HepG2 (cell line): ENCODE measurements around the gene CNPPD1. TPM values are rescaled to one million over a fixed set of nuclear protein-coding genes. Genes with fewer than 3 reads are reported as not detected.

Experiments
- FOXK2 ChIP-seq: fragments of 450-650 bp; IDR thresholded peaks from 2 replicates; pipeline ENCODE4 v1.6.1; 2016
- JARID2 ChIP-seq: sonication (generic); formaldehyde crosslinking; IDR thresholded peaks from 2 replicates; pipeline ENCODE4 v1.8.1; 2023; ENCODE audit warnings: missing genetic modification reagents, inconsistent platforms; ENCODE audit not compliant: insufficient replicate concordance
- MZF1 ChIP-seq: sonication (generic); formaldehyde crosslinking; IDR thresholded peaks from 2 replicates; pipeline ENCODE4 v1.8.1; 2023; ENCODE audit warnings: mild to moderate bottlenecking, missing genetic modification reagents, borderline replicate concordance
- ZFP37 ChIP-seq: sonication (generic); formaldehyde crosslinking; IDR thresholded peaks from 2 replicates; pipeline ENCODE4 v1.4.0; 2020; ENCODE audit warnings: missing genetic modification reagents, borderline replicate concordance
- ZFY ChIP-seq: sonication (generic); formaldehyde crosslinking; IDR thresholded peaks from 2 replicates; pipeline ENCODE4 v1.4.0; 2020; ENCODE audit warnings: missing genetic modification reagents
- polyA plus RNA-seq, 8 experiments: library from polyadenylated mRNA; depleted of rRNA in 3 of 8; stranded (reverse) in 7 of 8; unstranded in 1 of 8; fragments of >200 nt; fragmentation: Illumina TruSeq in 4 of 8; extraction: Trizol in 4 of 8; gene quantifications; 2 replicates each; pipeline versions ENCODE4 v1.2.1 to v1.2.3, GENCODE V29; 2011 to 2016; ENCODE audit warnings: low read depth in 4 of 8, missing spikeins in 1 of 8, mixed read lengths in 1 of 8; ENCODE audit not compliant: insufficient read depth in 1 of 8
- total RNA-seq, 5 experiments: library from RNA; depleted of rRNA; stranded (reverse); fragments of >200 nt; fragmentation: Illumina TruSeq; extraction: Trizol; gene quantifications; 2 replicates each; pipeline ENCODE4 v1.2.3, GENCODE V29; 2016; ENCODE audit warnings: low read depth in 1 of 5
- TF ChIP-seq, protein P1 (sequence below): sonication (generic); formaldehyde crosslinking; IDR thresholded peaks from 2 replicates; pipeline ENCODE4 v1.5.0; 2020; ENCODE audit warnings: mild to moderate bottlenecking, missing genetic modification reagents, borderline replicate concordance
- TF ChIP-seq, protein P2 (sequence below): sonication (generic); formaldehyde crosslinking; IDR thresholded peaks from 2 replicates; pipeline ENCODE4 v1.5.1; 2020; ENCODE audit warnings: missing genetic modification reagents, mild to moderate bottlenecking, borderline replicate concordance
- TF ChIP-seq, protein P3 (sequence below): sonication (generic); formaldehyde crosslinking; IDR thresholded peaks from 2 replicates; pipeline ENCODE4 v1.4.0; 2020; ENCODE audit warnings: mild to moderate bottlenecking, missing genetic modification reagents
- TF ChIP-seq, protein P4 (sequence below): sonication (generic); formaldehyde crosslinking; IDR thresholded peaks from 2 replicates; pipeline ENCODE4 v1.4.0; 2020; ENCODE audit warnings: missing genetic modification reagents, borderline replicate concordance
- TF ChIP-seq, protein P5 (sequence below): sonication (generic); formaldehyde crosslinking; conservative IDR thresholded peaks from 2 replicates; pipeline ENCODE4 v1.4.0; 2020; ENCODE audit warnings: missing genetic modification reagents

Gene CNPPD1
- total and polyA plus RNA-seq, 2 of the 13 experiments (the other 11 are each of a cell fraction or from before 2014, with no cell fraction given), result 35.5 to 49.4 TPM

DNA sequence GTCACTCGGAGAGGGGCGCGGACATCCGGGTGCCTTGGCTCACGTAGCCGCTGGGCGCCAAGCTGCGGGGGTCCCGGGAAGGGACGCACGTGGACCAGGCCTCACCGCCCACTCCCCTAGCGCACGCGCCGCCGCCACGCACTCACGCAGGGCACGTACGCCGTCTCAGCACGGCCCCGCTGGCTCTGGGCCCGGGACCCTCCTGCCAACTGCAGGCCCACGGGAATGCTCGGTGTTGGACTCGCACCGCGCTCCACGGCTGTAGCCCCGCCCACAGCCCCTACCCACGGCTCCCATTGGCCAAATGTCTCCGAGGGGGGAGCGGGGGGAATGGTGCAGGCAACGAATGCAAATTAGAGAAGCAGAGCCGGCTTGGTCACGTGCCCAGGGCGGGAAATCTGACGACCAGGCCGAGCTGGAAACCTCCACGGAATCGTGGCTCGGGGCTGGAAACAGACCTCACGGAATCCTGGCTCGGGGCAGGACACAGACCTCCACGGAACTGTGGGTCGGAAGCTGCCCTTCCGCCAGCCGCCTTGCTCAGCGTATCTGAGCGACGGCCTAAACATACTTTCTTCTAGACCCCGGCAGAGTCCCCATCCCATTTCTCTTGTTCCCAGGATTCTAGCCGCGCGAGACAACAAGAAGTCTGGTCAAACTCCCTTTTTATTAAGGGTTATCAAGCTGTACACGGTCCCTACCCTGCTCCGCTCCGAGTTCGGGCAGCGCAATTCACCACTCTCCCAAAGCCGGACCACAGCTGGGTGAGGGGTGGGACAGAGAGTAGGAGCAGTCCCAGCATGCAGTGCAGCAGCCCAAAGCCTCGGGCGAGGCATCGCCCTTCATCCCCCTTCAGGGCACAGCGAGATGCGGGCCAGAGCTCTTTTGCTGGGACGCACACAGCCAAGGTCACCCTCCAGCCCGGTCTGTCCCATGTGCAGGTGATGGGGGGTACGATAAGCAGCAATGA, 42.3 kb upstream of the CNPPD1 start, which contains the start of gene ABCB6 (continued):
- TF ChIP-seq, protein P1, sequence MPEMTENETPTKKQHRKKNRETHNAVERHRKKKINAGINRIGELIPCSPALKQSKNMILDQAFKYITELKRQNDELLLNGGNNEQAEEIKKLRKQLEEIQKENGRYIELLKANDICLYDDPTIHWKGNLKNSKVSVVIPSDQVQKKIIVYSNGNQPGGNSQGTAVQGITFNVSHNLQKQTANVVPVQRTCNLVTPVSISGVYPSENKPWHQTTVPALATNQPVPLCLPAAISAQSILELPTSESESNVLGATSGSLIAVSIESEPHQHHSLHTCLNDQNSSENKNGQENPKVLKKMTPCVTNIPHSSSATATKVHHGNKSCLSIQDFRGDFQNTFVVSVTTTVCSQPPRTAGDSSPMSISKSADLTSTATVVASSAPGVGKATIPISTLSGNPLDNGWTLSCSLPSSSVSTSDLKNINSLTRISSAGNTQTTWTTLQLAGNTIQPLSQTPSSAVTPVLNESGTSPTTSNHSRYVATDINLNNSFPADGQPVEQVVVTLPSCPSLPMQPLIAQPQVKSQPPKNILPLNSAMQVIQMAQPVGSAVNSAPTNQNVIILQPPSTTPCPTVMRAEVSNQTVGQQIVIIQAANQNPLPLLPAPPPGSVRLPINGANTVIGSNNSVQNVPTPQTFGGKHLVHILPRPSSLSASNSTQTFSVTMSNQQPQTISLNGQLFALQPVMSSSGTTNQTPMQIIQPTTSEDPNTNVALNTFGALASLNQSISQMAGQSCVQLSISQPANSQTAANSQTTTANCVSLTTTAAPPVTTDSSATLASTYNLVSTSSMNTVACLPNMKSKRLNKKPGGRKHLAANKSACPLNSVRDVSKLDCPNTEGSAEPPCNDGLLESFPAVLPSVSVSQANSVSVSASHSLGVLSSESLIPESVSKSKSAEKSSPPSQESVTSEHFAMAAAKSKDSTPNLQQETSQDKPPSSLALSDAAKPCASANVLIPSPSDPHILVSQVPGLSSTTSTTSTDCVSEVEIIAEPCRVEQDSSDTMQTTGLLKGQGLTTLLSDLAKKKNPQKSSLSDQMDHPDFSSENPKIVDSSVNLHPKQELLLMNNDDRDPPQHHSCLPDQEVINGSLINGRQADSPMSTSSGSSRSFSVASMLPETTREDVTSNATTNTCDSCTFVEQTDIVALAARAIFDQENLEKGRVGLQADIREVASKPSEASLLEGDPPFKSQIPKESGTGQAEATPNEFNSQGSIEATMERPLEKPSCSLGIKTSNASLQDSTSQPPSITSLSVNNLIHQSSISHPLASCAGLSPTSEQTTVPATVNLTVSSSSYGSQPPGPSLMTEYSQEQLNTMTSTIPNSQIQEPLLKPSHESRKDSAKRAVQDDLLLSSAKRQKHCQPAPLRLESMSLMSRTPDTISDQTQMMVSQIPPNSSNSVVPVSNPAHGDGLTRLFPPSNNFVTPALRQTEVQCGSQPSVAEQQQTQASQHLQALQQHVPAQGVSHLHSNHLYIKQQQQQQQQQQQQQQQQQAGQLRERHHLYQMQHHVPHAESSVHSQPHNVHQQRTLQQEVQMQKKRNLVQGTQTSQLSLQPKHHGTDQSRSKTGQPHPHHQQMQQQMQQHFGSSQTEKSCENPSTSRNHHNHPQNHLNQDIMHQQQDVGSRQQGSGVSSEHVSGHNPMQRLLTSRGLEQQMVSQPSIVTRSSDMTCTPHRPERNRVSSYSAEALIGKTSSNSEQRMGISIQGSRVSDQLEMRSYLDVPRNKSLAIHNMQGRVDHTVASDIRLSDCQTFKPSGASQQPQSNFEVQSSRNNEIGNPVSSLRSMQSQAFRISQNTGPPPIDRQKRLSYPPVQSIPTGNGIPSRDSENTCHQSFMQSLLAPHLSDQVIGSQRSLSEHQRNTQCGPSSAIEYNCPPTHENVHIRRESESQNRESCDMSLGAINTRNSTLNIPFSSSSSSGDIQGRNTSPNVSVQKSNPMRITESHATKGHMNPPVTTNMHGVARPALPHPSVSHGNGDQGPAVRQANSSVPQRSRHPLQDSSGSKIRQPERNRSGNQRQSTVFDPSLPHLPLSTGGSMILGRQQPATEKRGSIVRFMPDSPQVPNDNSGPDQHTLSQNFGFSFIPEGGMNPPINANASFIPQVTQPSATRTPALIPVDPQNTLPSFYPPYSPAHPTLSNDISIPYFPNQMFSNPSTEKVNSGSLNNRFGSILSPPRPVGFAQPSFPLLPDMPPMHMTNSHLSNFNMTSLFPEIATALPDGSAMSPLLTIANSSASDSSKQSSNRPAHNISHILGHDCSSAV (CRISPR knock-in tag), result no peak
- TF ChIP-seq, protein P2, sequence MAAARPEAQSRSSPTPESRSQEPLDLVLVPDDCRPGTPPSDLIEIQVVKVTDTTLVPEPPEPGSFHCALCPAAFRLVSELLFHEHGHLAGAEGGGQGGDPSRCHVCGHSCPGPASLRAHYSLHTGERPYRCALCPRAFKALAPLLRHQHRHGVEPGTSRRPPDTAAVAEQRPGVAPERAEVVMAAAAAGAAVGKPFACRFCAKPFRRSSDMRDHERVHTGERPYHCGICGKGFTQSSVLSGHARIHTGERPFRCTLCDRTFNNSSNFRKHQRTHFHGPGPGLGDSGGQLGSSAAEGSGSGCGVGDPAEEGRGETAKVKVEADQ (CRISPR knock-in tag), result peak; percentile 78
- TF ChIP-seq, protein P3, sequence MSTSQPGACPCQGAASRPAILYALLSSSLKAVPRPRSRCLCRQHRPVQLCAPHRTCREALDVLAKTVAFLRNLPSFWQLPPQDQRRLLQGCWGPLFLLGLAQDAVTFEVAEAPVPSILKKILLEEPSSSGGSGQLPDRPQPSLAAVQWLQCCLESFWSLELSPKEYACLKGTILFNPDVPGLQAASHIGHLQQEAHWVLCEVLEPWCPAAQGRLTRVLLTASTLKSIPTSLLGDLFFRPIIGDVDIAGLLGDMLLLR, result peak; percentile 100
- peak; percentile 98 for TF ChIP-seq ZFY (CRISPR knock-in tag)
- peak; percentile 96; the same call in 1 of the 2 replicates for TF ChIP-seq ZFP37 (CRISPR knock-in tag)
- TF ChIP-seq, protein P4, sequence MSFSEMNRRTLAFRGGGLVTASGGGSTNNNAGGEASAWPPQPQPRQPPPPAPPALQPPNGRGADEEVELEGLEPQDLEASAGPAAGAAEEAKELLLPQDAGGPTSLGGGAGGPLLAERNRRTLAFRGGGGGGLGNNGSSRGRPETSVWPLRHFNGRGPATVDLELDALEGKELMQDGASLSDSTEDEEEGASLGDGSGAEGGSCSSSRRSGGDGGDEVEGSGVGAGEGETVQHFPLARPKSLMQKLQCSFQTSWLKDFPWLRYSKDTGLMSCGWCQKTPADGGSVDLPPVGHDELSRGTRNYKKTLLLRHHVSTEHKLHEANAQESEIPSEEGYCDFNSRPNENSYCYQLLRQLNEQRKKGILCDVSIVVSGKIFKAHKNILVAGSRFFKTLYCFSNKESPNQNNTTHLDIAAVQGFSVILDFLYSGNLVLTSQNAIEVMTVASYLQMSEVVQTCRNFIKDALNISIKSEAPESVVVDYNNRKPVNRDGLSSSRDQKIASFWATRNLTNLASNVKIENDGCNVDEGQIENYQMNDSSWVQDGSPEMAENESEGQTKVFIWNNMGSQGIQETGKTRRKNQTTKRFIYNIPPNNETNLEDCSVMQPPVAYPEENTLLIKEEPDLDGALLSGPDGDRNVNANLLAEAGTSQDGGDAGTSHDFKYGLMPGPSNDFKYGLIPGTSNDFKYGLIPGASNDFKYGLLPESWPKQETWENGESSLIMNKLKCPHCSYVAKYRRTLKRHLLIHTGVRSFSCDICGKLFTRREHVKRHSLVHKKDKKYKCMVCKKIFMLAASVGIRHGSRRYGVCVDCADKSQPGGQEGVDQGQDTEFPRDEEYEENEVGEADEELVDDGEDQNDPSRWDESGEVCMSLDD, result no peak; the same call in 1 of the 2 replicates
- no peak for TF ChIP-seq JARID2 (CRISPR knock-in tag)
- TF ChIP-seq, protein P5, sequence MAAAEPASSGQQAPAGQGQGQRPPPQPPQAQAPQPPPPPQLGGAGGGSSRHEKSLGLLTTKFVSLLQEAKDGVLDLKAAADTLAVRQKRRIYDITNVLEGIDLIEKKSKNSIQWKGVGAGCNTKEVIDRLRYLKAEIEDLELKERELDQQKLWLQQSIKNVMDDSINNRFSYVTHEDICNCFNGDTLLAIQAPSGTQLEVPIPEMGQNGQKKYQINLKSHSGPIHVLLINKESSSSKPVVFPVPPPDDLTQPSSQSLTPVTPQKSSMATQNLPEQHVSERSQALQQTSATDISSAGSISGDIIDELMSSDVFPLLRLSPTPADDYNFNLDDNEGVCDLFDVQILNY (CRISPR knock-in tag), result peak; percentile 95
- TF ChIP-seq MZF1 (CRISPR knock-in tag), result no peak; the same call in 1 of the 2 replicates
- no peak for TF ChIP-seq FOXK2
